Cardiac muscle cell (in vitro differentiated cells and primary cell): Measurements from ENCODE around the gene VPS13C. TPM values are rescaled to one million over a fixed set of nuclear protein-coding genes. Genes with fewer than 3 reads are reported as not detected.

Experiments used
- DNase-seq, 2 donors: peaks; one replicate each; pipeline versions ENCODE4 v3.0.0 to v3.0.0-alpha.2; 2010 to 2017; ENCODE audit warnings: low read depth in 1 of 2, low spot score in 1 of 2
- H3K27ac ChIP-seq: fragments of 200-600 bp; sonication (generic); 2 replicates; pipeline ENCODE4 v1.5.1; 2016
- H3K27me3 ChIP-seq: fragments of 200-600 bp; sonication (generic); 2 replicates; pipeline ENCODE4 v1.6.0; 2016; ENCODE audit warnings: control low read depth
- H3K36me3 ChIP-seq: fragments of 200-600 bp; sonication (generic); 2 replicates; pipeline ENCODE4 v1.5.1; 2016; ENCODE audit warnings: control low read depth
- H3K4me1 ChIP-seq: fragments of 200-600 bp; sonication (generic); 2 replicates; pipeline ENCODE4 v1.8.1; 2017; ENCODE audit warnings: low read depth, mild to moderate bottlenecking, mixed run types
- H3K4me3 ChIP-seq: fragments of 200-600 bp; sonication (generic); 2 replicates; pipeline ENCODE4 v1.5.1; 2016; ENCODE audit warnings: mild to moderate bottlenecking
- H3K9me3 ChIP-seq: fragments of 200-600 bp; sonication (generic); 2 replicates; pipeline ENCODE4 v1.5.1; 2017; ENCODE audit warnings: low read depth, mild to moderate bottlenecking, control low read depth
- polyA plus RNA-seq: library from polyadenylated mRNA; unstranded; fragments of >200 nt; fragmentation: Nextera tagmentation; extraction: Ambion mirVana; gene quantifications from 2 replicates; pipeline ENCODE4 v1.2.1, GENCODE V29; 2016
- total RNA-seq: library from RNA; depleted of rRNA; stranded (reverse); fragments of >200 nt; gene quantifications from 2 replicates; pipeline ENCODE4 v1.2.3, GENCODE V29; 2016
- TF ChIP-seq, protein P1 (sequence below): IDR thresholded peaks from 2 replicates; pipeline ENCODE4 v1.5.1; 2012; ENCODE audit warnings: low read depth, mild to moderate bottlenecking, low read length

VPS13C gene
- total and polyA plus RNA-seq, 2 experiments from 2014 or later: 4.5 to 31.8 TPM

DNA sequence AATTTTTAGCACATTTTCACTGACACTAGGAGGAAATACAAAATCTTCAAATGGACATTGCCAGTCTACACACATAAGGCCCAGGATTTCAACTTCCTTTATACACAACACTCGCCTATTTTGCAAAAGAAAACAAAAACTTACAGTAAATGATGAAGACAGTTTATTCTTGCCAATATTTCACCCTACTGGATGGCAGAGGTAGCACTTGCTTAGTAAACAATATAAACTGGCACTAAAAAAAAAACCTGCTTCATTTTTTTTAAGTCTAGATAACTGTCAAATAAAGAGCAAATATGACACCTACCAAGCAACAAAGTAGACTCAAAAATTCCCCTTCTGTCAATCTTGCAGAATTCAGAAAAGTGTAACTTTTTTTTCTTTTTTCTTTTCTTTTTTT lies 204.0 kb downstream of the VPS13C start:
- no peaks in the 10 kb centered on the region for H3K36me3 ChIP-seq
- no peaks in the 10 kb centered on the region for H3K27me3 ChIP-seq
- no peak overlapping the region for H3K4me3 ChIP-seq
- H3K27ac ChIP-seq: no peak overlapping the region
- TF ChIP-seq, protein P1, sequence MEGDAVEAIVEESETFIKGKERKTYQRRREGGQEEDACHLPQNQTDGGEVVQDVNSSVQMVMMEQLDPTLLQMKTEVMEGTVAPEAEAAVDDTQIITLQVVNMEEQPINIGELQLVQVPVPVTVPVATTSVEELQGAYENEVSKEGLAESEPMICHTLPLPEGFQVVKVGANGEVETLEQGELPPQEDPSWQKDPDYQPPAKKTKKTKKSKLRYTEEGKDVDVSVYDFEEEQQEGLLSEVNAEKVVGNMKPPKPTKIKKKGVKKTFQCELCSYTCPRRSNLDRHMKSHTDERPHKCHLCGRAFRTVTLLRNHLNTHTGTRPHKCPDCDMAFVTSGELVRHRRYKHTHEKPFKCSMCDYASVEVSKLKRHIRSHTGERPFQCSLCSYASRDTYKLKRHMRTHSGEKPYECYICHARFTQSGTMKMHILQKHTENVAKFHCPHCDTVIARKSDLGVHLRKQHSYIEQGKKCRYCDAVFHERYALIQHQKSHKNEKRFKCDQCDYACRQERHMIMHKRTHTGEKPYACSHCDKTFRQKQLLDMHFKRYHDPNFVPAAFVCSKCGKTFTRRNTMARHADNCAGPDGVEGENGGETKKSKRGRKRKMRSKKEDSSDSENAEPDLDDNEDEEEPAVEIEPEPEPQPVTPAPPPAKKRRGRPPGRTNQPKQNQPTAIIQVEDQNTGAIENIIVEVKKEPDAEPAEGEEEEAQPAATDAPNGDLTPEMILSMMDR: peak; percentile 3
- no peaks in the 10 kb centered on the region for H3K9me3 ChIP-seq
- no peak for DNase-seq
- H3K4me1 ChIP-seq: peaks cover 9% of the 10 kb centered on the region

DNA sequence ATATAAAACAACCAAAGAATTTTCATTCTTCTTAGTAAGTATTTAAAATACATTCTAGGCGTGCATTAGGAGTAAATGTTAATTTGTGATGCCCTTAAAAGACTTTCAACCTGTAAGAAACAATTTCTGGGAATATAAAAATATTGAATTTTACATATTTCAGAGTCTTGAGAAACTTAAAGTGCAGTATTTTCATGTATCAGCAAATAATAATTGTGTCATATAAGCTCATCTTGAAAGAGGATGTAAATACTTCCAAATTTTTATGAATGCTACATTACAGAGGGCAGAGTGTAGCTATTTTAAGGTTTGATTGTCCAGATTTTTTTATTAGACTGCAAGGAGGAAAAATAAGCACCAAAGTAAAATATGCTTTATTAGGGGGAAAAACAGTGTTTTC lies 207.1 kb downstream of the VPS13C start:
- no peaks in the 10 kb centered on the region for H3K9me3 ChIP-seq
- no peaks in the 10 kb centered on the region for H3K27me3 ChIP-seq
- no peak overlapping the region for H3K4me3 ChIP-seq
- H3K36me3 ChIP-seq: no peaks in the 10 kb centered on the region
- H3K4me1 ChIP-seq: peaks cover 9% of the 10 kb centered on the region
- TF ChIP-seq, protein P1: no peak
- no peak for DNase-seq
- no peak overlapping the region for H3K27ac ChIP-seq

DNA sequence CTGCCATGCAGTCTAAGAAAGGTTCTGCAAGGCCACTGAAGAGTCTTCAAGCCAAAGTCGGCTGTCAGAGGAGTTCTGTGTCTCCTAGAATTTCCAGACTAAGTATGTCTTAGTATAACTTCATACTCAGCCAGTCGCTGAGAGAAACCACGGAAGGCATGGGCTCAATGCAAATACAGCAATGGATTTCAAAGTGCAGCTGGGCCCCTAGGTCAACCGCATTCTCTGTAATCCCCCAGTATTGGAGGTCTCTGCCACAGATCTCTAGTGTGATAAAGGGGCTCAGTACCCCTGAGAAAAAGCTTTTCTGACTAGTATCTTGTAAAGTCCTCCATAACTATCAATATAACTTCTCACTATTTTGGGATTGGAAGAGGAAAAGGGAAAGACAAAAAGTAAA lies 208.3 kb downstream of the VPS13C start:
- H3K36me3 ChIP-seq: no peaks in the 10 kb centered on the region
- DNase-seq: no peak
- H3K27me3 ChIP-seq: no peaks in the 10 kb centered on the region
- H3K4me3 ChIP-seq: no peak overlapping the region
- peaks cover 2% of the 10 kb centered on the region for H3K4me1 ChIP-seq
- H3K9me3 ChIP-seq: no peaks in the 10 kb centered on the region
- TF ChIP-seq, protein P1: no peak
- no peak overlapping the region for H3K27ac ChIP-seq

DNA sequence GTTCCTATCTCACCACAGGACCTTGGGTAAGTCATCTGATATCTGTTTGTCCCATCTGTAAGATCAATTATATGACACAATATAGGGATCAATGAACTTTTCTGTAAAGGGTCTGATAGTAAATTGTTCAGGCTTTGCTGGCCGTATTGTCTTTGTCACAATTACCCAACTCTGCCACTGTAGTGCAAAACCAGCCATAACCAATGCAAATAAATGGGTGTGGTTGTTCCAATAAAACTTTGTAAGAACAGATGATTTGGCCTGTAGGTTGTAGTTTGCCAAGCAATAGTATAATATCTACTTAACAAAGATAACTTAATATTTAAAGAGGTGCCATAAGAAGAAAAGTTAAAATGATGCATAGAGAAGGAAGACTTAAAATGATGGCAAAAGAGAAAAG lies 210.8 kb downstream of the VPS13C start:
- TF ChIP-seq, protein P1: no peak

DNA sequence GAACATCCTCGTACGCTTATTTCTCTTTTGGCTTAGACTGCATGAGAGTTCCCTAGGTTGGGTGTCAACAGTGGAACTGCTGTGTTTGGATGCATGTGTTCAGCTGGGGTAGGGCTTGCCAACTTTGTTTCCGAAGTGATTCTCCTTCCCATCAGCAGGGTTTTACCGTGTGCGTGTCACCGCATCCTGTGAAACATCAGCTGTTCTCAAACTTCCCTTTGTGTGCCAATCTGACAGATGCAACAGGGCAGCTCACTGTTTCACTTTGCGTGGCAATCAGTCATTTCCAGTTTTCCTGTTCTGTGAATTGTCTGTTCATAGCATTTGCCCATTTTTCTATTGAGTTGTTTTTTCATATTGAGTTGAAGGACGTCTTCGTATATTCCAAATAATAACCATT lies 218.8 kb downstream of the VPS13C start:
- TF ChIP-seq, protein P1: no peak
- Histone ChIP-seq H3K27ac (no peak overlapping the region), H3K4me1 (no peaks in the 10 kb centered on the region), H3K4me3 (no peak overlapping the region), H3K36me3 (no peaks in the 10 kb centered on the region), H3K9me3 (no peaks in the 10 kb centered on the region), H3K27me3 (peaks cover 5% of the 10 kb centered on the region)
- DNase-seq: no peak

More for the DNA sequence above, 210.8 kb downstream of the VPS13C start:
- H3K27me3 ChIP-seq: no peaks in the 10 kb centered on the region
- no peaks in the 10 kb centered on the region for H3K4me1 ChIP-seq
- H3K27ac ChIP-seq: no peak overlapping the region
- H3K9me3 ChIP-seq: no peaks in the 10 kb centered on the region
- H3K4me3 ChIP-seq: no peak overlapping the region
- DNase-seq: no peak
- no peaks in the 10 kb centered on the region for H3K36me3 ChIP-seq

DNA sequence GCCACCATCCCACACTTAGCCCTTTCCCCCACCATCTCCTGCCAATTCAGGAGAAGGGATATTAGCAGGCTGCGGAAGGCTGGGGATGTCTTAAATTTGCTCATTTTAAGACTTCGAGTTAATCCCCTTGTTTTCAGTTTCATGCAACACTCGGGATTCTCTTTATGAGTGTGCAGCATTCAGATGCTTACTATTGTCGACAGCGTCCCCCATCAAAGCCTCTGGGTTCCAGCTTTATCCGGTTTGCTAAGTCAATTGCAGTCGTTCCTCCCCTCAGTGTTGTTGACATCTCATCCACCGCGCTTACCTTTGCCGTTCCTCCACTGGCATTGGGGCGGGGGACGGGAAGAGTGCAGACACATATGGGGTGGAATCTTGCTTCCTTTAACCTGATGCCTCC lies 220.2 kb downstream of the VPS13C start:
- Histone ChIP-seq H3K36me3 (no peaks in the 10 kb centered on the region), H3K27me3 (peaks cover 6% of the 10 kb centered on the region), H3K27ac (no peak overlapping the region), H3K4me3 (no peak overlapping the region), H3K4me1 (no peaks in the 10 kb centered on the region), H3K9me3 (no peaks in the 10 kb centered on the region)
- DNase-seq: no peak
- TF ChIP-seq, protein P1: no peak
